ENCODE results near the gene TMEM53. TPM values are rescaled to one million over a fixed set of nuclear protein-coding genes. Genes with fewer than 3 reads are reported as not detected.

Gene TMEM53
- total RNA-seq, 1 donor from 2014 or later = 7.3 TPM

DNA sequence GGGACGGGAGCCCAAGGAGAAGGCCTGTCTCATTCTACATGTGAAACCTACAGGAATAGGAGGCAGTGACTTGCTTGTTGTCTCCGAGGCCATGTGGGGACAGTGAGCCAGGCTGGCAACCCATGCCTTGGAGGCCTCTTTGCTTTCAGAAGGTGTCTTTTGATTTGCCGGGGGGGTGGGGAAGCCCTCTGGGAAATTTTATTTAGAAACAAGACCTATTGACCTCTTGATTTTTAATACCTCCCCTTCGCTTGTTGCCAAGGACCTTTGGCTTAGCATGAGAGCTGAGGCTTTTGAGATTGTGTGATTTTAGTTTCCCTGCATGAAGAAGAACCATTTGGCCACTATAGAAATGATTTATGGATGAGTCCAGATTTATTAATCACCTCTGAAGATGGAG is 4.3 kb upstream of the TMEM53 start:
- TF ChIP-seq, protein P1, sequence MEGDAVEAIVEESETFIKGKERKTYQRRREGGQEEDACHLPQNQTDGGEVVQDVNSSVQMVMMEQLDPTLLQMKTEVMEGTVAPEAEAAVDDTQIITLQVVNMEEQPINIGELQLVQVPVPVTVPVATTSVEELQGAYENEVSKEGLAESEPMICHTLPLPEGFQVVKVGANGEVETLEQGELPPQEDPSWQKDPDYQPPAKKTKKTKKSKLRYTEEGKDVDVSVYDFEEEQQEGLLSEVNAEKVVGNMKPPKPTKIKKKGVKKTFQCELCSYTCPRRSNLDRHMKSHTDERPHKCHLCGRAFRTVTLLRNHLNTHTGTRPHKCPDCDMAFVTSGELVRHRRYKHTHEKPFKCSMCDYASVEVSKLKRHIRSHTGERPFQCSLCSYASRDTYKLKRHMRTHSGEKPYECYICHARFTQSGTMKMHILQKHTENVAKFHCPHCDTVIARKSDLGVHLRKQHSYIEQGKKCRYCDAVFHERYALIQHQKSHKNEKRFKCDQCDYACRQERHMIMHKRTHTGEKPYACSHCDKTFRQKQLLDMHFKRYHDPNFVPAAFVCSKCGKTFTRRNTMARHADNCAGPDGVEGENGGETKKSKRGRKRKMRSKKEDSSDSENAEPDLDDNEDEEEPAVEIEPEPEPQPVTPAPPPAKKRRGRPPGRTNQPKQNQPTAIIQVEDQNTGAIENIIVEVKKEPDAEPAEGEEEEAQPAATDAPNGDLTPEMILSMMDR (IDR thresholded peaks at IDR 0.05; ENCODE audit: insufficient read depth, low read depth, low read length) = no peak
- no peak for TF ChIP-seq EZH2 (IDR thresholded peaks at IDR 0.05; ENCODE audit: insufficient read depth, low read length)
- Histone ChIP-seq H4K20me1 (ENCODE audit: insufficient read depth, low read length) (no peaks in the 10 kb centered on the region), H3K4me1 (ENCODE audit: insufficient read depth, low read length) (peaks cover 13% of the 10 kb centered on the region), H3K9me3 (ENCODE audit: insufficient read depth, low read depth, low read length) (no peaks in the 10 kb centered on the region), H3K4me2 (ENCODE audit: low read length) (no peak overlapping the region), H2AFZ (ENCODE audit: low read depth, low read length) (no peak overlapping the region), H3K36me3 (ENCODE audit: insufficient read depth, low read length) (no peaks in the 10 kb centered on the region), H3K9ac (ENCODE audit: low read length) (no peak overlapping the region), H3K27ac (ENCODE audit: low read depth, low read length) (no peak overlapping the region), H3K4me3 (ENCODE audit: insufficient read depth, low read depth, low read length) (no peak overlapping the region), H3K79me2 (ENCODE audit: insufficient read depth, low read length) (no peaks in the 10 kb centered on the region), H3K27me3 (ENCODE audit: insufficient read depth, low read length) (no peaks in the 10 kb centered on the region)
- Mint-ChIP-seq H3K4me1 (ENCODE audit: low read depth, unreplicated experiment) (peaks cover 5% of the 10 kb centered on the region), H3K9me3 (ENCODE audit: unreplicated experiment) (peaks cover 7% of the 10 kb centered on the region), H3K4me3 (ENCODE audit: unreplicated experiment) (no peak overlapping the region), H3K27ac (ENCODE audit: unreplicated experiment) (no peak overlapping the region), H3K36me3 (ENCODE audit: low read depth, unreplicated experiment) (peaks cover 17% of the 10 kb centered on the region), H3K27me3 (ENCODE audit: low read depth, unreplicated experiment) (no peaks in the 10 kb centered on the region)
- no peak for FAIRE-seq
- no peak for DNase-seq (ENCODE audit: low read depth)

DNA sequence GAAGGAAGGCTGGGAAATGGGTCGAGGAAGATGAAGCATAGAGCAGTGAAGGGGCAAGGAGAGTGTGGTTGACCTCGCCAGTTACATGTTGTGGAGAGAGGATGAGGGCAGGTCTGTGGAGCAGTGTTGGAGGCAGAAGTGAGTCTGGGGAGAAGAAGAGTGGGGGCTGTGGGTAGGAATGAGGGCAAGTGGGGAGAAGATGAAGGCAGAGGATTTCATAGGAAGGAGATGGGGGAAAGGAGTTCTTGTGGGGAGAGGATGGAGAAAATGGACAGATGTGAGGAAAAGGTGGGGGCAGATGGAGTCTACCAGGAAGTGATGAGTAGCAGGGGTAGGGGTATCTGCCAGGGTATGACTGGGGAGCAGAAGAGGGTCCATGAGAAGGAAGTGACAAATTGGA is 3.8 kb upstream of the TMEM53 start:
- Mint-ChIP-seq H3K4me3 (ENCODE audit: unreplicated experiment) (no peak overlapping the region), H3K27ac (ENCODE audit: unreplicated experiment) (no peak overlapping the region), H3K4me1 (ENCODE audit: low read depth, unreplicated experiment) (peaks cover 10% of the 10 kb centered on the region), H3K9me3 (ENCODE audit: unreplicated experiment) (peaks cover 6% of the 10 kb centered on the region), H3K36me3 (ENCODE audit: low read depth, unreplicated experiment) (peaks cover 14% of the 10 kb centered on the region), H3K27me3 (ENCODE audit: low read depth, unreplicated experiment) (no peaks in the 10 kb centered on the region)
- DNase-seq (ENCODE audit: low read depth) (no peak), FAIRE-seq (no peak)
- TF ChIP-seq, protein P1 (IDR thresholded peaks at IDR 0.05; ENCODE audit: insufficient read depth, low read depth, low read length) = no peak
- TF ChIP-seq EZH2 (IDR thresholded peaks at IDR 0.05; ENCODE audit: insufficient read depth, low read length) = no peak
- Histone ChIP-seq H3K9me3 (ENCODE audit: insufficient read depth, low read depth, low read length) (no peaks in the 10 kb centered on the region), H3K4me3 (ENCODE audit: insufficient read depth, low read depth, low read length) (no peak overlapping the region), H4K20me1 (ENCODE audit: insufficient read depth, low read length) (no peaks in the 10 kb centered on the region), H3K27ac (ENCODE audit: low read depth, low read length) (no peak overlapping the region), H3K36me3 (ENCODE audit: insufficient read depth, low read length) (no peaks in the 10 kb centered on the region), H3K4me1 (ENCODE audit: insufficient read depth, low read length) (peaks cover 13% of the 10 kb centered on the region), H3K27me3 (ENCODE audit: insufficient read depth, low read length) (no peaks in the 10 kb centered on the region), H3K4me2 (ENCODE audit: low read length) (no peak overlapping the region), H3K79me2 (ENCODE audit: insufficient read depth, low read length) (no peaks in the 10 kb centered on the region), H2AFZ (ENCODE audit: low read depth, low read length) (no peak overlapping the region), H3K9ac (ENCODE audit: low read length) (no peak overlapping the region)

DNA sequence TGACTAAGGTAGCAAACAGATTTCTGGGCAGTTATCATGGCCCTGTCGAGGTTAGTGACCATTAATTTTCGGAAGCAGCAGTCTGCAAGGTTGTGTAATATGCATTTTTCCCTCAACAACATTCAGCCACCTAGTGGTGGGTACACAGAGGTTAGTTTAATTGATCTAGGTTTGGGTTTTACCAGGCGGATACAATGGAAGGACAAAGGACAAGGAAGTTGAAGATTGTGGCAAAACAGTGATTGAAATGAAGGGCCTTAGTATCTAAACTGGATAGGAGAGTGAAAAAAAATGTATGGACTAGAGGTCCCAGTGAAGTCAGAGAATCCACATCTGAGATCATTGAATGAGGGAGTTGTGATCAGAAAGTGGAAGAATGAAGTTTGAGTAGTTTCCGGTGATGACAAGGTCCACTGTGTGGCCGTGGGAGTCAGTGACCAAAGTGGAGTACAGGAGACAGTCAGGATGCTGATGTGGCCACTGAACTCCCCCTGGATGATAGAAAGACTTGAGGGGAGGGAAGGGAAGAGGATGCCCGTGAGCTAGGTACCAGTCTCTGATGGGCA is 3.0 kb upstream of the TMEM53 start:
- Histone ChIP-seq H3K4me1 (ENCODE audit: insufficient read depth, low read length) (peaks cover 21% of the 10 kb centered on the region), H3K27ac (ENCODE audit: low read depth, low read length) (no peak overlapping the region), H3K27me3 (ENCODE audit: insufficient read depth, low read length) (no peaks in the 10 kb centered on the region), H3K36me3 (ENCODE audit: insufficient read depth, low read length) (no peaks in the 10 kb centered on the region), H3K9me3 (ENCODE audit: insufficient read depth, low read depth, low read length) (no peaks in the 10 kb centered on the region), H3K9ac (ENCODE audit: low read length) (no peak overlapping the region), H4K20me1 (ENCODE audit: insufficient read depth, low read length) (no peaks in the 10 kb centered on the region), H2AFZ (ENCODE audit: low read depth, low read length) (no peak overlapping the region), H3K79me2 (ENCODE audit: insufficient read depth, low read length) (no peaks in the 10 kb centered on the region), H3K4me3 (ENCODE audit: insufficient read depth, low read depth, low read length) (no peak overlapping the region), H3K4me2 (ENCODE audit: low read length) (no peak overlapping the region)
- Mint-ChIP-seq H3K4me3 (ENCODE audit: unreplicated experiment) (no peak overlapping the region), H3K9me3 (ENCODE audit: unreplicated experiment) (peaks cover 3% of the 10 kb centered on the region), H3K36me3 (ENCODE audit: low read depth, unreplicated experiment) (peaks cover 10% of the 10 kb centered on the region), H3K4me1 (ENCODE audit: low read depth, unreplicated experiment) (peaks cover 18% of the 10 kb centered on the region), H3K27ac (ENCODE audit: unreplicated experiment) (no peak overlapping the region), H3K27me3 (ENCODE audit: low read depth, unreplicated experiment) (no peaks in the 10 kb centered on the region)
- FAIRE-seq (no peak), DNase-seq (ENCODE audit: low read depth) (peak; percentile 62)
- TF ChIP-seq, protein P1 (IDR thresholded peaks at IDR 0.05; ENCODE audit: insufficient read depth, low read depth, low read length) = peak; percentile 51
- TF ChIP-seq EZH2 (IDR thresholded peaks at IDR 0.05; ENCODE audit: insufficient read depth, low read length) = no peak

Measured in astrocyte (in vitro differentiated cells and primary cell).